Measurements from ENCODE around the gene C10orf62. TPM values are rescaled to one million over a fixed set of nuclear protein-coding genes. Genes with fewer than 3 reads are reported as not detected.
A peak's percentile ranks its signal among the peaks of the same experiment; 100 is the strongest.

The C10orf62 gene
- total RNA-seq, 1 donor from 2014 or later: not detected

GRCh38 chr10:97601268-97602215, 12.0 kb downstream of the C10orf62 start:
- DNase-seq (ENCODE audit: low read depth): no peak
- Histone ChIP-seq H3K36me3 (ENCODE audit: control insufficient read depth, insufficient read depth, low read length) (no peaks in the 10 kb centered on the region), H3K27me3 (ENCODE audit: control insufficient read depth, insufficient read depth, low read length) (no peaks in the 10 kb centered on the region), H3K4me3 (ENCODE audit: low read depth, low read length) (no peak overlapping the region)
- no peak for TF ChIP-seq CTCF (IDR thresholded peaks at IDR 0.05; ENCODE audit: insufficient read depth, low read length, poor library complexity, severe bottlenecking)

DNA sequence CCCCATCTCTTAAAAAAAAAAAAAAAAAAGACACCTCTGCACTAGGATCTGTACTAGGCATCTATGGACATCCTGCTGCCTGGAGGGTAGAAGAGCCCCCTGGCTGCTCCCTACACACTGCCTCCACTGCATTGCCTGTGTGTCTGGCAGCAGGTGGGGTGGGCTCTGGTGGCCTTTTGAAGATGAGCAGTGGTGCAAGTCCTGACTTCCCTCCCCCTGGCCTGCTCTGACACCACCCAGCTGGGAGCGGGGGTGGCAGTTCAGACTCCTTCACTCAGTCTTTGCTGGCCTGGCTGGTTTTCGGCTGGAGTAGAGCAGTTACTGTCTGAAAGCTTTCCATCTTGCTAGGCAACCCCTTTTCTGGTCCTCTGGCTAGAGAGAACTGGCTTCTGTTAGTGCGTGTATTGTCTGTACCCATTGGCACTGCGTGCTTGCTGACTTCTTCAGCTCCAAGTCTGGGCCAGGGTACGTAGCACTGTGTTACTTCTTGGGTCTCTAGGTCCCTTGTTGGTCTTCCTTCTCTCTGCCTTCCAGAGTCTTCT, 17.6 kb downstream of the C10orf62 start:
- Histone ChIP-seq H3K4me3 (ENCODE audit: low read depth, low read length) (no peak overlapping the region), H3K27me3 (ENCODE audit: control insufficient read depth, insufficient read depth, low read length) (no peaks in the 10 kb centered on the region), H3K36me3 (ENCODE audit: control insufficient read depth, insufficient read depth, low read length) (no peaks in the 10 kb centered on the region)
- no peak for DNase-seq (ENCODE audit: low read depth)
- TF ChIP-seq CTCF (IDR thresholded peaks at IDR 0.05; ENCODE audit: insufficient read depth, low read length, poor library complexity, severe bottlenecking): no peak

- H3K4me3 ChIP-seq (ENCODE audit: low read depth, low read length): no peak overlapping the region
- H3K36me3 ChIP-seq (ENCODE audit: control insufficient read depth, insufficient read depth, low read length): no peaks in the 10 kb centered on the region
- H3K27me3 ChIP-seq (ENCODE audit: control insufficient read depth, insufficient read depth, low read length): no peaks in the 10 kb centered on the region
- no peak for TF ChIP-seq CTCF (IDR thresholded peaks at IDR 0.05; ENCODE audit: insufficient read depth, low read length, poor library complexity, severe bottlenecking)
- no peak for DNase-seq (ENCODE audit: low read depth)
Measured at GRCh38 chr10:97608991-97609561, 19.6 kb downstream of the C10orf62 start.

DNA sequence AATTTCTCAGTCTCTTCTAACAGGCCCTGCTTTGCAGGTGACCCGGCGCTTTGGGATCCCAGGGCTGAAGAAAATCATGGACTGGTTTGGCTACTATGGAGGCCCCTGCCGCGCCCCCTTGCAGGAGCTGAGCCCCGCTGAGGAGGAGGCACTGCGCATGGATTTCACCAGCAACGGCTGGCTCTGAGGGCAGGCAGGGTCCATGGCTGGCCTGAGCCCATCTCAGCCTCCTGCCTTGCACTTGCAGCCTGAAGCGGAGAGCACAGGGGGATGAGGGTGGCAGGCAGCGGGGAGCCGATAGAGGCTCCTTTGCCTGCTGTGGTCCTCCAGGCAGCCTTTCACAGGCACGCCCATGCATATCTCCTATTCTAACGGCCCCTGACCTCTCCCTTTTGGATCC, 22.0 kb downstream of the C10orf62 start:
- no peak for TF ChIP-seq CTCF (IDR thresholded peaks at IDR 0.05; ENCODE audit: insufficient read depth, low read length, poor library complexity, severe bottlenecking)
- DNase-seq (ENCODE audit: low read depth): no peak
- Histone ChIP-seq H3K36me3 (ENCODE audit: control insufficient read depth, insufficient read depth, low read length) (no peaks in the 10 kb centered on the region), H3K27me3 (ENCODE audit: control insufficient read depth, insufficient read depth, low read length) (no peaks in the 10 kb centered on the region), H3K4me3 (ENCODE audit: low read depth, low read length) (no peak overlapping the region)

DNA sequence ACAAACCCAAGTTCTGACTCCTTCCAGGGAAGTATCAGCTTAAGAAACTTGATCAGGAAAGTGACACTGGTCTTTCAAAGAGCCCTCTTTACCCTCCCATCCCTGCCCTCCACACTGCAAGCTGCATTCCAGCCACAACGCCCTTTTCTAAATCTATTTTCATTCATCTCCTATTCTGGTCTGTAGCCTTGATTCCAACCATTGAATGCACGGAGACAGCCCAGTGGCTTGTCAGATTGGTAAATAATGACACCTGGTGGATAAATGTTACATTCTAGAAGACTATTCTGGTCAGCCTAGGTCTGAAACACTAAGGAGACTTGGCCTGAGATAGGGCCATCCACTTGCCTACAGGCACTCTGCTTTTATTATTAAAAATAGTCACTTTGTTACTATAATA, 22.9 kb downstream of the C10orf62 start:
- H3K4me3 ChIP-seq (ENCODE audit: low read depth, low read length): no peak overlapping the region
- no peaks in the 10 kb centered on the region for H3K27me3 ChIP-seq (ENCODE audit: control insufficient read depth, insufficient read depth, low read length)
- H3K36me3 ChIP-seq (ENCODE audit: control insufficient read depth, insufficient read depth, low read length): no peaks in the 10 kb centered on the region
- peak; percentile 37 for TF ChIP-seq CTCF (IDR thresholded peaks at IDR 0.05; ENCODE audit: insufficient read depth, low read length, poor library complexity, severe bottlenecking)
- no peak for DNase-seq (ENCODE audit: low read depth)
